H1 (cell line): ENCODE measurements around the gene HOXC5. TPM values are rescaled to one million over a fixed set of nuclear protein-coding genes. Genes with fewer than 3 reads are reported as not detected.

Source experiments
- BACH1 ChIP-seq: IDR thresholded peaks from 2 replicates; pipeline ENCODE4 v1.6.1; 2012; ENCODE audit warnings: low read length, improper control_type of control experiment
- CBX8 ChIP-seq: fragments of 300-800, 300-1000 bp; sonication (generic); IDR thresholded peaks from 2 replicates; pipeline ENCODE4 v1.7.1; 2016; ENCODE audit warnings: low read depth, low read length, borderline replicate concordance
- CHD7 ChIP-seq: fragments of 300-600 bp; sonication (generic); IDR thresholded peaks from 2 replicates; pipeline ENCODE4 v1.7.1; 2012; ENCODE audit warnings: low read length, moderate library complexity, mild to moderate bottlenecking, inconsistent platforms; ENCODE audit not compliant: insufficient replicate concordance
- CTBP2 ChIP-seq: IDR thresholded peaks from 2 replicates; pipeline ENCODE4 v1.7.0; 2011; ENCODE audit warnings: borderline replicate concordance, mild to moderate bottlenecking, moderate library complexity, mixed read lengths, low read length; ENCODE audit not compliant: insufficient read depth, insufficient read length
- EZH2 ChIP-seq: fragments of 200-600 bp; sonication (generic); IDR thresholded peaks from 2 replicates; pipeline ENCODE4 v1.7.1; 2012; ENCODE audit warnings: low read depth, mild to moderate bottlenecking, moderate library complexity, low read length, inconsistent platforms; ENCODE audit not compliant: severe bottlenecking
- JUND ChIP-seq: IDR thresholded peaks from 2 replicates; pipeline ENCODE4 v1.6.1; 2011; ENCODE audit warnings: mild to moderate bottlenecking, improper control_type of control experiment, low read length
- KDM5A ChIP-seq: fragments of 200-600 bp; IDR thresholded peaks from 2 replicates; pipeline ENCODE4 v1.7.1; 2012; ENCODE audit warnings: mild to moderate bottlenecking, low read length, inconsistent platforms, mixed read lengths
- NANOG ChIP-seq: IDR thresholded peaks from 2 replicates; pipeline ENCODE4 v1.6.1; 2011; ENCODE audit warnings: low read length, low read depth, mild to moderate bottlenecking, inconsistent platforms; ENCODE audit not compliant: insufficient read depth, poor library complexity, severe bottlenecking
- POU5F1 ChIP-seq: IDR thresholded peaks from 2 replicates; pipeline ENCODE4 v1.6.1; 2011; ENCODE audit warnings: low read depth, mild to moderate bottlenecking, low read length, moderate library complexity
- RXRA ChIP-seq: IDR thresholded peaks from 2 replicates; pipeline ENCODE4 v1.6.1; 2011; ENCODE audit warnings: low read depth, mild to moderate bottlenecking, low read length, moderate library complexity; ENCODE audit not compliant: insufficient read depth
- SUZ12 ChIP-seq: fragments of 200-600 bp; sonication (generic); IDR thresholded peaks from 2 replicates; pipeline ENCODE4 v1.6.1; 2012; ENCODE audit warnings: mild to moderate bottlenecking, inconsistent platforms, low read length, moderate library complexity, mixed read lengths
- polyA plus RNA-seq, 7 experiments: library from polyadenylated mRNA; depleted of rRNA in 3 of 7; stranded (reverse) in 5 of 7; unstranded in 2 of 7; fragments of >200 nt in 5 of 7; fragments of 200-250 nt in 2 of 7; gene quantifications; 1 replicate in 5 of 7; 2 replicates in 1 of 7; 4 replicates in 1 of 7; pipeline versions ENCODE4 v1.2.1 to v1.2.3, GENCODE V29; 2011 to 2013; ENCODE audit warnings: missing spikeins in 2 of 7, mixed read lengths in 2 of 7
- total RNA-seq: library from RNA; stranded (reverse); fragmentation: NEBNext Ultra II Directional; extraction: Animal tissue kit (Norgen Biotek cat#: 25700); gene quantifications from 2 replicates; pipeline ENCODE4 v1.2.1, GENCODE V29; 2021

HOXC5 gene
- total and polyA plus RNA-seq, 2 of the 8 experiments (the other 6 are each of a cell fraction or from before 2014, with no cell fraction given), result not detected

- no peak for TF ChIP-seq CTBP2
- no peak for TF ChIP-seq RXRA
- no peak for TF ChIP-seq CHD7
- peak; percentile 91 for TF ChIP-seq CBX8
- no peak for TF ChIP-seq NANOG
- no peak for TF ChIP-seq JUND
- peak; percentile 93 for TF ChIP-seq SUZ12
- peak; percentile 96 for TF ChIP-seq EZH2
- TF ChIP-seq BACH1, result no peak
- no peak for TF ChIP-seq KDM5A
- TF ChIP-seq POU5F1, result no peak
These were observed 30.5 kb upstream of the HOXC5 start (continued) for GRCh38 chr12:54002278-54002914.
